ENCODE measurements around the gene SMLR1.

- TF ChIP-seq POLR2A (IDR thresholded peaks at IDR 0.05) (no peak), CTCF (IDR thresholded peaks at IDR 0.05) (no peak), EP300 (IDR thresholded peaks at IDR 0.05; ENCODE audit: low read depth) (no peak), POLR2AphosphoS5 (IDR thresholded peaks at IDR 0.05) (no peak)
Measured at GRCh38 chr6:130815200-130816071, 11.8 kb upstream of the SMLR1 start.

All from transverse colon (tissue), 4 donors.